ENCODE data around the gene TXNRD1.

- no peak for TF ChIP-seq CTCF (IDR thresholded peaks at IDR 0.05; ENCODE audit: low read depth, low read length, missing input control)
- no peak for TF ChIP-seq GABPA (IDR thresholded peaks at IDR 0.05 in 1 of 2, conservative IDR thresholded peaks at IDR 0.05 in 1 of 2)
These were observed 81.1 kb downstream of the TXNRD1 start for GRCh38 chr12:104296718-104297117.
